Stimulated activated CD4-positive, alpha-beta T cell treated with anti-CD3 and anti-CD28 coated beads, Interleukin-15, amount 100 ng/mL, for 48 hours (primary cell): ENCODE results near the gene VIPR2.

Experiments
- DNase-seq, 2 donors: peaks; one replicate each; pipeline ENCODE4 v3.0.0-alpha.2; 2020; ENCODE audit warnings: low read depth in 2 of 2

The VIPR2 gene

DNA sequence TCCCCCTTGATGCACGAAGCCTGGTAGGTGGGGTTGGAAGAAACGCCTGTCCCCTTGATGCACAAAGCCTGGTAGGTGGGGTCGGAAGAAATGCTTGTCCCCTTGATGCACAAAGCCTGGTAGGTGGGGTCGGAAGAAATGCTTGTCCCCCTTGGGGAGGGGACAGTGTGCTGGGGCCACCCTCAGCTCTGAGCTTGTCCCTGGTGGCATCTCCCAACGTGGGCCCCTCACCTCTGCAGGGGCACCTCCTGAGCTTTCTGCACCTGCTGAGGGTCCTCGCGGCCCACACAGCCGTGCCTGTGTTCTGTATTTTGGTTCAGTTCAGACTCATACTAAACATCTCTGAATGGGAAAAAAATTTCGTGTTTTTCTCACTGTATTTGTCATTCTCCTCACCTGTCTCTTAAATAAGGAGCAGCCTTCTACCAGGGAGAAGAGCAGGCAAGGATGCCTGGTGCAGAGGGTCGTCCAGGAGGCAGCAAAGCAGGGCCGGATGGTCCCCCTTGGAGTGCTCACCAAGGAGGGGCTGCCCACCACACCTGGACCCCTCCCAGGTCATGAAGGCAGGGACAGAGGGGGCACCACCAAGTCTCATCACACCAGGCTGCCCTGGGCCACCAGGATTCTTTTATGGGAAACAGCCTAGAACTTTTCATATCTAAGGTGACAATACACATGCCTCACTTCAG, 24.7 kb downstream of the VIPR2 start:
- DNase-seq, result no peak

DNA sequence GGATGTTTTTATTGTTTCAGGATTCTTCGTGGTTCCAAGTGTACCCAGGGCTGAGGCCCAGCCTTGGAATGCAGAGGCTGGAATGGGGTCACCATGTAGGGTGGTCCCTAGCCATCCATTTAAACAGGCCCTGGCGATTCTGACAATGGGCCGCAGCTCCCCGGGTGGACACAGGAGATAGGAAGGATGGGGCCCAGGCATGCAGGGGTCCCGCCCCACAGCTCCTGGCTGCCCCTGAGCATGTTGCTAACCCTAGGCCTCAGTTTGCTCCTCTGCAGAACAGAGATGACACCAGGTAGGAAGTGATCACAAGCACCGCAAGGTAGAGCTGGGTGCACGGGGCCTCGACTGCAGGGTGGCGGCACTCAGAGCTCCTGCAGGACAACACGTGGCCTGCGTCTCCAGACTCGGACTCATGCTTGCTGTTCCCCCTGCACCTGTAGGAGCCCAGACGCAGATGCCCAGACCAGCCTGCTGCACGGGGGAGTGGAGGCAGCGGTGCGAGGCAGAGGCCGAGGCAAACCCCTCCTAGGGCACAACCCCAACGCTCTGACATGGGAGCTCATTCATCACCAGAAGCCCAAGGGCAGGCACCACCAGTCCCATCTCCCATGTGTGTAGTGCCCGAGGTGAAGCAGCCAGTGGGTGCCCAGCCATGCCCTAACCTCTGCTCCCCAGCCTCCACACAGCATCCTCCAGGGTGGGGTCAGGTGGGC, 25.5 kb downstream of the VIPR2 start:
- DNase-seq, result no peak

DNA sequence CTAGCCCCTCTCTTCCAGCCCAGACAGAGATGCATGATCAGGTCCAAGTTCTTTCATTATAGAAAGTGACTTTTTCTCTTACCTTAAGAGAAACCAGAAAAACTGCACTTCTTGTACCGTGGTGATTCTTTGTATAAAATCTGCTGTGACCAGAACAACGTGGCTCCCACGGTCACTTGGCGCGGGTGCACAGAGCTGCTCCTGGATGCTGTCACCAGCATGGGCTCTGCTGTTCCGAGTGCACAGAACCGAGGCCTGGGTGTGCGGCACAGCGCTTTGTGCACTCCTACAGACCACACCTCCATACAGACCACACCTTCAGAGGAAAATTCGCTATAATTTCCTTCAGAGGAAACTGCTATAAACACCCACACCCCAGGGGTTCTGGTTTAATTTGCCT, 26.0 kb downstream of the VIPR2 start:
- DNase-seq, result no peak

DNA sequence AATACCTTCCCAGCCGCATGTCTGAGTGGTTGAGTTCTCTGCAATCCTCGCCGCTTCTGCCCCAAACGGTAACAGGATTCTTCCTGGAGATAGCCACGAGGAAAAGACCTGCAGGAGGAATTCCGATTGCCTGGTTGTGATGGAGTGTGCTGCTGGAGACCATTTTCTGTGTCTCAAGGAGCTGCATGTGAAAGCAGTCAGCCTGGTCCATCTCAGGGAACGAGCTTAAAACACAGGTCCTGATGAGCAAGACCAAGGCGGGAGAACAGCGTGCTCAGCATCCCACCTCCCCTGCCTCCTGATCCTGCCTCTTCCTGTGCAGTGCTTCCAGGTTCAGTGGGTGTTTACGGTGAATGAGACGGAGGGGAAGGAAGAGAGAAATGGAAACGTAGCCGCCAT, 26.5 kb downstream of the VIPR2 start:
- no peak for DNase-seq

DNA sequence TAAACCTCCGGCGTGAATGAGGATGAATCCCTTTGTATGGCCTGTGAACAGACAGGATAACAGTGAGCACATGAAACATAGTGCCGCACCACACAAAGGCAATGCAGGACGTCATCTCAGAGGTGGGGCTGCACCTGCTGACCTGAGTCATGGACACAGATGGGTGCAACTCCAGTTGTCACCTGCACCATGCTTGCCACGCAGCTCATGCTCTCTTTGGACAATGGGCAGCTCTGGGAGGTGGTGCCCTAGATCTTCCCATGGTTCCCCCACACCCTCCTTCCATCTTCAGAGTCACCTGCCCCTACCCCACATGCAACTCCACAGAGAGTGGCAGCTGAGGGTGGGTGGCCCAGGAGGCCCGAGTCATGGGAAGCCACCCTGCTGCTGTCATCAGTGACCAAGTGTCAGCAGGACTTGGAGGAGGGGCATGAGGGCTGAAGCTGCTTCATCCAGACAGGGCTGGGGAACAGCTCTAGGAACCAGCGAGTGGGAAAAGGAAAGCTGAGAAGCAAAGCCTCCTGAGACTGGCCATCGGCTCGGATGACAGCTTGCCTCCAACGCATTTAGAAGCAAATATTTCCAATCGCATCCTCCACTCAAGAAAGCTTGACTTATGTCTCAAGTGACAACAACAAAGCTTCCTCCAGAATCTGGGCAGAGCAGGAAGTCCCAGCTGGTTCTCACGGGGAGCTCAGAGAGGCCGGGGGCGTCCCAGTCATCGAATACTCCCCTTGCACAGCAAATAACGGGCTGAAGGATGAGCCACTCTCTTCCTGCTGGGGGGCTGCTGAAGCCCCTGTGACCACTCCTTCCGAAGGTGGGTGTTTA, 27.1 kb downstream of the VIPR2 start:
- DNase-seq, result no peak

DNA sequence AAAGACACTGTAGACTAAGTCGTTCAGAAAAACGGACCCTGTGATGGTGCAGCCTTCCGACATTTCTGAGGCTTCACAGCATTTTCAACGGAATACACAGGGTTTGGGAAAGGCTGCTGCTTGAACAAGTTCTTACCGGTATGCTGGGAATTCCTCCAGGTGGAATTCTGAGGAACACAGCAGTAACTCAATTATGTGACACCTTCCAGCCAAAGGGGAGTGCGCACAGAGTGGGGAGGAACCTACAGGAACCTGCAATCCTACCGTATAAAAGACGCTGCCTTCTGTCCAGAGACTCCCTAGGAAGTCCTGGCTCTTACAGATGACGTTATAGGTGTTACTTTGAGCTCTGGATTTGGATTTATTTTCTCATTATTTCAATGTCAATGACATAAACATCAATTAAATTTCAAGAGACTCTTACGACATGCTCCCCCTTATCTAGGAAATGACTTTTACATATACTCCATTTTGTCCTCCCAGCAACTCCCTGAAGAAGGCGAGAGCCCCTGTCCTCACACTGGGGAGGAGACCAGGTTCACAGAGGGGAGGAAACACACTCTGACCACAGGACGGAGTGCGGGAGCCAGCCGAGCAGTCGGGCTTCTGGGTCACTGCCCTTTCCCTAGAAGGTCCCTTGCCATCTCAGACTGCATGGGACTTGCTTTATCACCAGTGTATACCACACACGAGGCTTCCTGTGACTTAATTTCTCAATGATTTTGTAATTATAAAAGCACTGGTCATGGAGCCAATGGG, 27.9 kb downstream of the VIPR2 start:
- no peak for DNase-seq

DNA sequence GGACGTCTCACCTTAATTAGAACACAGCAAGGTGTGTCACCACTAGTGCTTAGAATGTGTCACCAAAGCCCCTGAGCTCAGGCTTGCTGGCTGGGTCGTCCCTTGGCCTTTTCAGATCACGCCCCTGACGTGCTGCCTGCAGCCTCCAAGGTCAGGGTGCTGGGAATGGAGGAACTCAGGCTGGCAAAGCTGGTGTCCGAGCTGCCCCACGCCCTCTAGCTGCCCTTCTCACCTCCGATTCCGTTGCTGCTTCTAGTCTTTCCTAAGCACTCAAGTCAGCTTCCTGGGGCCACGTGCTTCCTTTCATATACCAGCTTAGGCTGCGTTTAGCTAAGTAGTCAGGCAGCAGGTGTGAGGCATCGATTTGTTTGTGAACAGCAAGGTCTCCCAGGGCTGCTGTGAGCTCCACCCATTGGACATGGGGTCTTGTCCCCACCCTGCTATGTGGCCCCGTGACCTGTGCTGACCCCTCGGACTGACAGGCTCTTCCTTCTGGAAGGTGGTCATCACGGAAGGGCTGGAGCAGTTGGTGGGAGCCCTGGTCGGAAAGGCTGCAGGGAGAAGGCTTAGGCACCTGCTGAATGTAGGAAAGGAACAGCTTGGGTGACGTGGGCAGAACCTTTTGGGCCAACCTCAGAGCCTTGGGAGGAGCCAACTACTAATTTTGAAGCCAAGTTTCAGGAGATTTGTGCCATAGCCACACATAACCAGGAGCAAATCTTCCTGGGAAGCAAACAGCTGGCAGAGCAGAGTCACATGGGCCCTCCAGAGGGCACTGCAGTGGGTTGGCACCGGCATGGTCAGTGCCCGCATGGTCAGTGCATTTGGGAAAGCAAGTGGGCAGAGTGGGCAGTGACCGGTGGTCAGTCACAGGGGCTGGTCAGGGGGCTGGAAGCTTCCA, 28.8 kb downstream of the VIPR2 start:
- DNase-seq, result no peak

DNA sequence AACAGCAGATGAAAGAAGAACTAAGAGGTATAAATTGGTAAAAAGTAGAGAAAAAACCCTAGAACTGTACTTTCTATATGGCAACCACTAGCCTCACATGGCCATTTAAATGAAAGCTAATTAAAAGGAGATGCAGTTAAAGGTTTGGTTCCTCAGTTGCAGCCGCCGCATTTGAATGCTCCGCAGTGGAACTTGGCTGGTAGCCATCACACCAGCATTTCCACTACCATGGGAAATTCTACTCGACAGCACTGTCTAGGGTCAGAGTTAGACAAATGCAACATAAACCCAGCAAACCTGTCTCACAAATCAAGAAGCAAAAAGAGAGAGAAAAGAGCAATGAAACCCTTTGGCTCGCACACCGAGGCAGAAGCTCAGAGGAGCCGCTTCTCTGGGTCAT, 29.7 kb downstream of the VIPR2 start:
- DNase-seq, result no peak

DNA sequence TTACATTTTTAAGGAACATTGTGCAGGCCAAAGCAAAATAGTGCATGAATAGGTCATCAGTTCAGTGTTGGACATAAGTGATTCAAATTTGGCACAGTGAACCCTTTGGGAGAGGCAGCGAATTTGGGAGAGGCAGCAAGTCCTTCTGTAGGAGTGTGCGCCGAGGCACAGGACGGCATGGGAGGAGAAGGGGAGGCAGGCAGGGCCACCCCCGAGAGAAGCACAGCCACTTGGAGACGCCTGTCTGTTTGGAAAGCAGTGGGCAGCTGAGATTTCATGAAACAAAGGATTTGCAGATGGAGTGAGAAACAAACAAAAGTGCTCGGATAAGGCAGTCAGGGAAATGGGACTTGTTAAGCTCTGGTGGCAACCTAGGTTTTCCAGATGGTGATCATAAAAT, 30.6 kb downstream of the VIPR2 start:
- no peak for DNase-seq

DNA sequence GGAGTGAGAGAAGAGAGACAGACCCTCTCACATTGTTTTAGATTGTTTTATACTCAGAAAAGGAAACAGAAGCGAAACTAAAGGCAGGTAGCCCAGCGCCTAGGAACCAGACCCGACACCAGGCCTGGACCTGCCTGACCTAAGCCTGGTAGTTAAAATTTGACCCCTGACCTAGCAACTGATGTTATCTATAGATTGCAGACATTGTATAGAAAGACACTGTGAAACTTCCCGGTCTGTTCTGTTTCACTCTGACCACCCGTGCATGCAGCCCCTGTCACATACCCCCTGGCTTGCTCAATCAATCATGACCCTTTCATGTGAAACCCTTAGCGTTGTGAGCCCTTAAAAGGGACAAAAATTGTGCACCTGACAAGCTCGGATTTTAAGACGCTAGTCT, 31.6 kb downstream of the VIPR2 start:
- DNase-seq, result no peak

DNA sequence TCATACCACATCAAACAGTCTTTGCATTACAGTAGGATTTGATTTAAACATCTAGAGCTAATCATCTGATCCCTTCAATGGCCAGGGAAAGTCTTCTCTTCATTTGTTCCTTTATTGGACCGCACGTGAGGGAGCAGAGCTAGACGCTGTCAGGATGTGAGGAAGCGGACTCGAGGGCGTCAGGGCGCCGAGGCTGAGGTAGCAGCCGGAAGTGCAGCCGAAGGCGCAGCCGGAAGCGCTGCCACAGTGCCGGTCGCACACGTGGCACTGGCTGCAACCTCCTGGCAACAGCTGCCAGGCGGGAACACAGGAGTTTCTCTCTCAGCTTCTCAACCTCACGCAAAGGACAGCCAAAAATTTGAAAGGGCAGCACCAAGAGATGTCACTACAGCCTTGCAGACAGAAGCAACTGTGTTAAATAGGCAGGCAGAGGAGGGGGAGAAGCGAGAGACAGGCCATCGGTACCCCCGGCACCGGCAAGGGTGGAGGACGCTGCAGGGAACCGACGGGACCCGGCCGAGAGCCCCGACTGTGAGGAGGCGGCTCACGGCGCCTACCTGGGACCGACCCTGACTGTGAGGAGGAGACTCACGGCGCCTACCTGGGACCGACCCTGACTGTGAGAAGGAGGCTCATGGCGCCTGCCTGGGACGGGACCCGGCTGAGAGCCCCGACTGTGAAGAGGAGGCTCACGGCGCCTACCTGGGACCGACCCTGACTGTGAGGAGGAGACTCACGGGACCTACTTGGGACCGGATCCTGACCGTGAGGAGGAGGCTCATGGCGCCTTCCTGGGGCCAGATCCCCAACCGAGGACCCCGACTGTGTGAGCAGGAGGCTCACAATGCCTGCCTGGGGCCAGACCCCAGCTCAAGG, 32.3 kb downstream of the VIPR2 start:
- no peak for DNase-seq

DNA sequence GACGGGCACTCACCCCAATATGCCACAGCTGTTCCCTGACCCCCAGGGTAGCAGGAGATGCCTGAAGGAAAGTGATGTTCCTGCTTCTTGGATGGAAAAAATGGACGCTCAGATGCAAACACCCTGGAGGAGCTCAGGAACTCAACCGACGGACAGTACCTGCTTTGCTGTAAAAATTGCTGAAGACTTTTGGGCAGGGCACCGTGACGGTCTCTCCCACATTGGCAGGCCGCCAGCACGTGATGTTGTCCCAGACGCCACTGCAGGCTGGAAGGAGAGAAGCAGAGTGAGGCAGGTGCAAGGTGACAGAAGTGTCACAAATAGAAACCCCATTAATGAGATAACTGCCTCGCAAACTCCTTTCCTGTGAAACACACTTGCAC, 35.0 kb downstream of the VIPR2 start:
- DNase-seq, result no peak

DNA sequence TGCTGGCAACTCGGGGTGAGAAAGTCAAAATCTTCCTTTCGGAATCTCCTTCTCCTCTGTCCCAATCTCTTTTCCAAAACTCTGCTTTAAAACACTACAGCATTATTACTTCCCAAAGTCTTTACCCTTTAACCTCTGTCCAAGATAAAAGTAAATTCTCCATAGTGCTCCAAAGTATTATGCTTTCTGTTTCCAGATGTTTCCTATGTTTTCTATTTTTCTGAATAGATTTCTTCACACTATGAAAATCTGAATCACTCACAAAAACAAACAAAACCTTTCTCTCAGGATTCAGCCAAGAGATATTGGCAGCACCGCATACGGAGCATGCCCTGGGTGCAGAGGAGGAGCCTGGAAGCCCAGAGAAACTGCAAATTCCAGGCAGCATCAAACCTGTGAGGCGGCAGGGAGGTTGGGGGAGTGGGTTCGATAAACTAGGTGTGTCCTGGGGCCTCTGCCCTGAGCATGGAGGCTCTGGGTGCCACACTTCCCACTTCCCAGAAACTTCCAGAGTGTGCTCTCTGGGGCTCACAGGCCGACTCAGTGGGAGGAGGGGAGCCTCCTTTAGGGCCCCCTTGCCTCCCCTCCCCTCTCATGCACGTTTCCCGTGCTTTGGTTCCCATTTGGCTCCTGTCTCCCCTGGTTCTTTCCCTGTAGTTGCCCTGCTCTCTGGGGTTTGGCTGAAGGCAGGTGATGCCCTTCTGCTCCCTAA, 35.6 kb downstream of the VIPR2 start:
- DNase-seq, result no peak

DNA sequence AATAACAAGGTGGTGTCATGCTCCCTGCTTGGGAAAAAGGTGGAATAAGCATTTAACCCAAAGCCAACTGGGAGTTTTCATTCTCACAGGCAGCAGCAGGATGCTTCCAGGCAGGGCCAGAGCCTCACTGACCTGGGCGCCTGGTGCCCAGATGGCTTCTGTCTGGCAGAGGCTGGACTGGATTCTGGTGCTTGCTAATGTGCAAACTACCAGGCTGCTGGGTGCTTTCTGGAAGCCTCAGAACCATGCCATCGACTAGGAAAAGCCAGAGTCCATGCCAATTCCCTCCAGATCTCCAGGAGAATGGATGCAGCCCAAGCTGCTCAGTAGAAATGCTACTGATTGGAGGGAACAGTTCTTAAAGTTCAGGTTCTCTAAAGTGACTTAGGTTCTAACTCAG, 36.2 kb downstream of the VIPR2 start:
- no peak for DNase-seq

DNA sequence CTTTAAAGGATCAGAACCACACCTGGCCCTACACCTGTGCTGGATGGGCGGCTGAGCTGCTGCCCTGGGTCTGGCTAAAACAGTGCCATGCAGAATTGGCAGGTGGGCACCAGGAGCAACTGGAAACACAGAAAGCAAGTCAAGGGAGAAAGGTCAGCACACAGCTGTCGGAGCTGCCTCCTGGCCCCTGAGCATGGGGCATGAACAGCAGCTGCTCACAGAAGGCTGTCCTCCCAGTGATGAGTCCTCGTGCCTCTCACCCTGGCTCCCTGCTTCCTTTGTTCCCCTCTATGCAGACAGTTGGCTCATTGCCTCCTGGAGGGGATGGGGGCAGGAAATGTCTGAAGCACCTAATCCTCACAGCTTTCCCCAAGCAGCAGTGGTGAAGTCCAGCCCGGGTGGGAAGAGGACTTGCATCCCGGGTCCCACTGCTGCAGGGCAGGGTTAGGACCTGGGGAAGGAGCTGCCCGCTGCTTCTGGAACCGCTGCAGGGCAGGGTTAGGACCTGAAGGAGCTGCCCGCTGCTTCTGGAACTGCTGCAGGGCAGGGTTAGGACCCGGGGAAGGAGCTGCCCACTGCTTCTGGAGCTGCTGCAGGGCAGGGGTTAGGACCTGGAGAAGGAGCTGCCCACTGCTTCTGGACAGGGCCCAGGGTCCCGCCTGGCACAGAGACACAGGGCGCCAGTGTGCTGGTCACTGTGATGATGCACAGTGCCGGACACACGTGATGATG, 37.3 kb downstream of the VIPR2 start:
- DNase-seq, result no peak

DNA sequence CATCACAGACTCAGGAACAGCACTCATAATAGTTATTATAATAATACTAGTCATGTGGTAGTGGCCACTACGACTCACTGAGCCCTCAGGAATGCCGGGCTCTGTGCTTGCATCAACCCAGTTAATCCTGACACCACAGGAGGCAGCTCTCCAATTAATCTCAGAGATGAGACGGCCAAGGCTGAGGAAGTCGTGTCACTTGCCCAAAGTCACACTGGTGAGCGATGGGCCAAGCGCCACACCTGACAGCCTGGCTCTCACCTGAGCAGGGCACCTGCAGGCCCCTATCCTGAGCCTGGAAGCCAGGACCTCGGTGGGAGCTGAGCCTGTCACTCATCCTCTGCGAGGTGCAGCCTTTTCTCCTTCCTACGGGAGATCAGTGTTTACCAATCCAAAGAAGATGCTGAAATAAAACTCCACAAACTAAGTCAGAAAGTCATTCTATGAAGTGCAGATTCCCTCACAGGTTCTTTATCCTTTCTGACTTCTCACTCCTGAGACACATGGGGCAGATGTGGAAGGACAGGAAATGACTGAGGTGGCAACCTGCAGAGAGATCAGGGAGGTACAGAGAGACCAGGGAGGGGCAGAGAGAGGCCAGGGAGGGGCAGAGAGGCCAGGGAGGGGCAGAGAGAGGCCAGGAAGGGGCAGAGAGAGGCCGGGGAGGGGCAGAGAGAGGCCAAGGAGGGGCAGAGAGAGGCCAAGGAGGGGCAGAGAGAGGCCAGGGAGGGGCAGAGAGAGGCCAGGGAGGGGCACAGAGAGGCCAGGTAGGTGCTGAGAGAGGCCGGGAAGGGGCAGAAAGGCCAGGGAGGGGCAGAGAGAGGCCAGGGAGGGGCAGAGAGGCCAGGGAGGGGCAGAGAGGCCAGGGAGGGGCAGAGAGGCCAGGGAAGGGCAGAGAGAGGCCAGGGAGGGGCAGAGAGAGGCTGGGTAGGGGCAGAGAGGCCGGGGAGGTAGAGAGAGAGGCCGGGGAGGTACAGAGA, 38.5 kb downstream of the VIPR2 start:
- DNase-seq, result no peak

DNA sequence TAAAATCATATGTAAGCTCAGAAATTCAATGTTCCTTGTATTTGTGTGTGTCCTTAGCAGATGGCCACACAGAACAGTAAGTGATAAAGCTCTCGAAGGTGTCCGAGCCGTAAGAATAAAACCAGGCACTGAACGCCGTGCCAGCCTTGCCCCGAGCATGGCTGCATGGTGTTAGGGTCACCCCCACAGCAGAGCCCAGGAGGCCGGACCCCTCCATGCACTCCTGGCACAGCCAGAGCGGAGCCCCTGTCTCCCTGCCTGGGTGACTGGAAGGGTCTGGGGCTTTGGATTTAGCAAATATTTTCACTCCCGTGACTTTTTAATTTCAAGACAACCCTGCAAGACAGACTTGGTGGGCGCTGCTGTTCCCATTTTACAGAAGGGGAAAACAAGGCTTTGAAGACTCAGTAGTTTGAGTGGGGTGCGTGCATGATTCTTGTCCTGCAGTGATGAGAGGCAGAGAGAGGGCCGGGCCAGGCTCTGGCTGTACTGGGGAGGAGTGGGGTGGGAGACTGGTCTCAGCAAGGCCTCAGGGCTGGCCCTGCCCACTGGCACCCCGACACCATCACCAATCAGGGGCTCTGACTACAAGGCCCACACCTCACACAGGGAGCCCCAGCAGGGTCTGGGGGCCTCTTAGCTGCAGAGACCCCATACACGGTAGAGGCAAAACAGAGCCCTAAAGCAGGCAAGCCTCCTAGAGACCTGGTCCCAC, 39.4 kb downstream of the VIPR2 start:
- DNase-seq, result no peak
